NCI-H1436 (cell line): ENCODE measurements around the gene CACNA1C.

Experiments
- DNase-seq: peaks from one replicate; lab custom pipeline; 2025; lab: John Stamatoyannopoulos, UW

The CACNA1C gene

GRCh38 chr12:2745655-2746054, 692.9 kb downstream of the CACNA1C start:
- DNase-seq: no peak
